Right atrium auricular region (tissue), 2 donors: ENCODE results near the gene PLA2G5. TPM values are rescaled to one million over a fixed set of nuclear protein-coding genes. Genes with fewer than 3 reads are reported as not detected.
A peak's percentile ranks its signal among the peaks of the same experiment; 100 is the strongest.
"Not testable (repeated sequence)": the region's sequence is repeated elsewhere in the genome, so short reads cannot be mapped to it uniquely, and the experiment has no call there.

Source experiments
- DNase-seq: peaks from one replicate; pipeline ENCODE4 v3.0.0-alpha.2; 2019; ENCODE audit warnings: low spot score
- H3K27ac ChIP-seq, 2 donors: fragments of 200-600 bp; sonication (generic); 1 replicate in 1 of 2; 2 replicates in 1 of 2; pipeline ENCODE4 v1.5.1; 2016 to 2019
- H3K27me3 ChIP-seq, 2 donors: fragments of 200-600 bp; sonication (generic); one replicate each; pipeline versions ENCODE4 v1.5.1 to v1.6.0; 2017 to 2019
- H3K36me3 ChIP-seq: fragments of 200-600 bp; sonication (generic); one replicate; pipeline ENCODE4 v1.5.1; 2016
- H3K4me1 ChIP-seq, 2 donors: fragments of 200-600 bp; sonication (generic); one replicate each; pipeline versions ENCODE4 v1.5.1 to v1.6.0; 2017 to 2019
- H3K4me3 ChIP-seq, 2 donors: fragments of 200-600 bp; sonication (generic); 1 replicate in 1 of 2; 2 replicates in 1 of 2; pipeline ENCODE4 v1.5.1; 2017 to 2019; ENCODE audit warnings: mild to moderate bottlenecking in 1 of 2, moderate library complexity in 1 of 2
- H3K9me3 ChIP-seq, 2 donors: fragments of 200-600 bp; sonication (generic); one replicate each; pipeline ENCODE4 v1.5.1; 2019
- CTCF ChIP-seq, 2 donors: fragments of 200-600 bp; sonication (generic); IDR thresholded peaks; one replicate each; pipeline ENCODE4 v1.5.1; 2019; ENCODE audit warnings: antibody characterized with exemption in 2 of 2
- total RNA-seq, 2 donors: library from RNA; depleted of rRNA; stranded (reverse); fragments of >200 nt; gene quantifications; one replicate each; pipeline ENCODE4 v1.1.0, GENCODE V29; 2016

PLA2G5 gene
- total RNA-seq, 2 donors from 2014 or later = 115 to 149 TPM

DNA sequence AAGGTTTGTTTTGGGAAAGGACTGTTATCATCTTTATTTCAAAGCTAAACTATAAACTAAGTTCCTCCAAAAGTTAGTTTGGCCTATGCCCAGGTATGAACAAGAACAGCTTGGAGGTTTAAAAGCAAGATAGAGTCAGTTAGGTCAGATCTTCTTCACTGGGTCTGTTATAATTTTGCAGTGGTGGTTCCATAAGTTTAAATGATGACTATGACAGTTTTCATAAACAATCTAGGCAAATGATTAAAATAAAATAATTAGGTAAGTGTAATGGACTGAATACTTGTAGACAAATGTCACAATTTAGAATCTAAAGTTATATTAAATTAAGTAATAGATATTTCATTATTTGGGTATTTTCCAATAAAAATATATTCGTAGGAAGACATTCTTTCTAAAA lies 21.4 kb upstream of the PLA2G5 start:
- Histone ChIP-seq H3K36me3 (peaks cover 4% of the 10 kb centered on the region), H3K9me3 (peaks cover 0 to 10% of the 10 kb centered on the region in 2 donors), H3K4me1 (peaks cover 0 to 8% of the 10 kb centered on the region in 2 donors), H3K4me3 (no peak overlapping the region), H3K27me3 (no peaks in the 10 kb centered on the region), H3K27ac (no peak overlapping the region)
- DNase-seq = no peak
- no peak for TF ChIP-seq CTCF (IDR thresholded peaks at IDR 0.05)

DNA sequence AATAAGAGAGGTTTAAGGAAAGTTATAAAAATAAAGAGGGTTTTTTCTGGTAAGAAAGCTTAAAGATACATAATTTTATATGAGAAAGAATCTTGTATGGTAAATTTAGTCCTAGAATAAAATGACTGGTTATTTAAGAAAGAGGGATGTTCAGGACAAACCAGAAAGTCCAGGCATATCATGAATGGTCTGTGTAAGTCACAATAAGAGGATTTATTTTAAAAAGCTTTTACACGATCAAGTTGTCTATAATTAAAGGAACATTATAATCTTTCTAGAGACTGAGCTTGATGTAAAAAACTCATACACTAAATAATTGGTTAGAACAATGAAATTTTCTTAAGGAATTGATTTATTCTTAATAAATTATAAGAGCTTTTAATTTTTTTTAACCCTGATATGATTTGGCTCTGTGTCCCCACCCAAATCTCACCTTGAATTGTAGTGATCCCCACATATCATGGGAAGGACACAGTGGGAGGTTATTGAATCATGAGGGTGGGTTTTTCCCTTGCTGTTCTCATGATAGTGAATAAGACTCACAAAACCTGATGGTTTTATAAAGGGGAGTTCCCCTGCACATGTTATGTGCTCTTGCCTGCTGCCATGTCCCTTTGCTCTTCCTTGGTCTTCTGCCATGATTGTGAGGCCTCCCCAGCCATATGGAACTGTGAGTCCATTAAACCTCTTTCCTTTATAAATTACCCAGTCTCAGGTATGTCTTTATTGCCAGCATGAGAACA lies 20.8 kb upstream of the PLA2G5 start:
- DNase-seq, H3K9me3 ChIP-seq, H3K27ac ChIP-seq, H3K4me1 ChIP-seq, H3K27me3 ChIP-seq, H3K4me3 ChIP-seq, H3K36me3 ChIP-seq: not testable (repeated sequence)

GRCh38 chr1:20051218-20051829 lies 18.7 kb upstream of the PLA2G5 start:
- Histone ChIP-seq H3K27ac (no peak overlapping the region), H3K9me3 (peaks cover 0 to 10% of the 10 kb centered on the region in 2 donors), H3K4me1 (peaks cover 0 to 20% of the 10 kb centered on the region in 2 donors), H3K27me3 (no peaks in the 10 kb centered on the region), H3K36me3 (peaks cover 4% of the 10 kb centered on the region), H3K4me3 (no peak overlapping the region)
- DNase-seq = no peak
- TF ChIP-seq CTCF (IDR thresholded peaks at IDR 0.05) = no peak

DNA sequence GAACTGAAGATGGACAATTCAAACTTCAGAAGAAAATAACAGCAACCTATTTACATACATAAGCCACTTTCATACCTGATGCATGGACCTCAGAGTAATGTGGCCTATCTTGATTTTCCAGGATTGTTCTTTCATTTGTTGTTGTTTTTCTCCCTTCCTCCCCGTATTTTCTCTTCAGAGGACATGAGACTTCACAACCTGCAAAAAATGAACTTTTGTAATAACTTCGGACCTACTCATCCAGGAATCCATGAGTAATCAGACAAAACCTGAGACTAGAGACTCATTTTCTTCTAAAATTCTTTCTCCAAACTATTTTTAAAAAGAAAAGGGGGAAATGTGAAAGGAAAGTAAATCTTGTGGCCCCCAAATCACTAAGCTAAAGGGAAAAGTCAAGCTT lies 17.6 kb upstream of the PLA2G5 start:
- Histone ChIP-seq H3K36me3 (peaks cover 4% of the 10 kb centered on the region), H3K4me3 (no peak overlapping the region), H3K4me1 (peaks cover 0 to 13% of the 10 kb centered on the region in 2 donors), H3K27me3 (no peaks in the 10 kb centered on the region), H3K9me3 (peaks cover 0 to 10% of the 10 kb centered on the region in 2 donors), H3K27ac (no peak overlapping the region)
- TF ChIP-seq CTCF (IDR thresholded peaks at IDR 0.05) = no peak
- DNase-seq = no peak

- H3K27me3 ChIP-seq = no peaks in the 10 kb centered on the region
- H3K9me3 ChIP-seq = no peaks in the 10 kb centered on the region
- no peak for DNase-seq
- peak overlapping the region in 1 of 2 donors; percentile 54 for H3K27ac ChIP-seq
- no peak overlapping the region for H3K4me3 ChIP-seq
- peaks cover 0 to 37% of the 10 kb centered on the region in 2 donors for H3K4me1 ChIP-seq
- TF ChIP-seq CTCF (IDR thresholded peaks at IDR 0.05) = no peak
- peaks cover 5% of the 10 kb centered on the region for H3K36me3 ChIP-seq
Observed at GRCh38 chr1:20057886-20058420, 12.0 kb upstream of the PLA2G5 start.

GRCh38 chr1:20058531-20058930 lies 11.5 kb upstream of the PLA2G5 start:
- no peak for TF ChIP-seq CTCF (IDR thresholded peaks at IDR 0.05)
- no peaks in the 10 kb centered on the region for H3K9me3 ChIP-seq
- no peaks in the 10 kb centered on the region for H3K27me3 ChIP-seq
- H3K36me3 ChIP-seq = peaks cover 5% of the 10 kb centered on the region
- H3K27ac ChIP-seq = peak overlapping the region in 1 of 2 donors; percentile 54
- DNase-seq = peak; percentile 54
- H3K4me1 ChIP-seq = peaks cover 0 to 37% of the 10 kb centered on the region in 2 donors
- H3K4me3 ChIP-seq = no peak overlapping the region
